Measurements from ENCODE around the gene EIF4E2.

GRCh38 chr2:232525199-232525598 lies 25.3 kb upstream of the EIF4E2 start:
- TF ChIP-seq CTCF (IDR thresholded peaks at IDR 0.05), result no peak
- no peak for TF ChIP-seq POLR2A (IDR thresholded peaks at IDR 0.05)

Measured in prostate gland (tissue), 2 donors.